Measurements from ENCODE around the gene TCEAL8.
"Not testable (repeated sequence)": the region's sequence is repeated elsewhere in the genome, so short reads cannot be mapped to it uniquely, and the experiment has no call there.

The TCEAL8 gene, protein sequence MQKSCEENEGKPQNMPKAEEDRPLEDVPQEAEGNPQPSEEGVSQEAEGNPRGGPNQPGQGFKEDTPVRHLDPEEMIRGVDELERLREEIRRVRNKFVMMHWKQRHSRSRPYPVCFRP

GRCh38 chrX:103254921-103255493, at the start of gene TCEAL8:
TCEAL8 (minus strand) TSS chrX:103255155; CDS start chrX:103253979, 1,176 bp downstream.
- peak; percentile 31 for DNase-seq (ENCODE audit: low read depth)

GRCh38 chrX:103304705-103305104, 49.8 kb upstream of the TCEAL8 start:
- no peak for DNase-seq (ENCODE audit: low read depth)

DNA sequence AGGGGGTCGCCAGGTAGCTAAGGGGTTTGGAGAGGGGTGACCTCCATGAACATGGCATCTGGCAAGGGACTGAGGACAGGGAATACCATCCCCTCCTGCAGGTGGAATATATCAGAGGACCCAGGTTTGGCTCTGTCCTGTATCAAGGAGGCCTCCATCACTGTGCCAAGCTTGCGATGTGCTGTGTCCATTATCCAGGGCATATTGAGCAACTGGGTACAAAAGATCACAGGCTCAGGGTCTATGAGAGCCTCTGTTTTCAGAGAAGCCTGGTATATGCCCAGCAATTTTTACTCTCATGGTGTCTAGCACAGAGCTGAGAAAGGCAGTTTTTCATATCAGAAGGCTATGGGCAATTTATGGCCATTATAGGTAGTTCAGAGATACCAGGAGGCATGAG, 38.2 kb upstream of the TCEAL8 start:
- no peak for DNase-seq (ENCODE audit: low read depth)

GRCh38 chrX:103279624-103280023, 24.7 kb upstream of the TCEAL8 start:
- no peak for DNase-seq (ENCODE audit: low read depth)

DNA sequence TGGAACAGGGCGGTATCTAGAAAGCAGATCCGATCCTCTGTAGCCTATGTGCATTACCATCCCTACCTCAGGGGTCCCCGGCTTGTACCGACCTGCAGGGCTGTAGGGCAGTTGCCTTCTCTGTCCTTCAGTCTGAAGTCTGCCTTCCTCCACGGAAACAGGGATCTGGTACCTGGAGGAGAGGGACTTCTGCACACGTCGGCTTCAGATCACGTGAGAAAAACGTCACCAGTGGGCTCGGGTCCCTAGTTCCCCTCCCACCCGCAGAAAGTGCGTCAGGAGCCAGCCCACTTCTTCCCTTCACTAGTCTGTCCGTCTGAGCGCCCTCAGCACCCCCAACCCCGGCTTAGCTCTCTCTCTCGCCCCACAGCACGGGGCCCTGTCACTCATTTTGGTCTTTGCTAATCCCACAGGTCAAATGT, 21.6 kb upstream of the TCEAL8 start, which contains the start of gene TCEAL5:
TCEAL5 (minus strand) TSS at position 170 of the 422 bp plus-strand sequence. CDS start 2,187 bp downstream, outside the sequence.
- DNase-seq (ENCODE audit: low read depth) = no peak

- DNase-seq (ENCODE audit: low read depth) = no peak
These were observed 21.1 kb upstream of the TCEAL8 start for GRCh38 chrX:103275947-103276567.

DNA sequence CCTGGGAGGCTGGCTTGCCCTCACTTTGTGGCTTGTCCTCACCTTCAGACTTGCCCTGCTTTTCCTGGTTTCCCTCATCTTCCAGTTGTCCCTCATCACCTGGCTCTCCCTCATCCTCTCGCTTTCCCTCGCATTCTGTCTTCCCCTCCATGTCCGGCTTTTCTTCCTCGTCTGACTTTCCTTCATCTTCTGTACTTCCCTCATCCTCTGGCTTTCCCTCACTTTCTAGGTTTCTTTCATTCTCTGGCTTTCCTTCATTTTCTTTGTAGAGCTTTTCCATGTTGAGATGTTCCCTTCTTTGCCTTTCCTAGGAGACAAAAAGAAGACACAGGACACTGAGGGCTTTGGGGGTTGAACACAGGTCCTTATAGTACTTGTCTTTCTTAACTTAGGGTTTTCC, 19.3 kb upstream of the TCEAL8 start:
- DNase-seq (ENCODE audit: low read depth) = no peak

DNA sequence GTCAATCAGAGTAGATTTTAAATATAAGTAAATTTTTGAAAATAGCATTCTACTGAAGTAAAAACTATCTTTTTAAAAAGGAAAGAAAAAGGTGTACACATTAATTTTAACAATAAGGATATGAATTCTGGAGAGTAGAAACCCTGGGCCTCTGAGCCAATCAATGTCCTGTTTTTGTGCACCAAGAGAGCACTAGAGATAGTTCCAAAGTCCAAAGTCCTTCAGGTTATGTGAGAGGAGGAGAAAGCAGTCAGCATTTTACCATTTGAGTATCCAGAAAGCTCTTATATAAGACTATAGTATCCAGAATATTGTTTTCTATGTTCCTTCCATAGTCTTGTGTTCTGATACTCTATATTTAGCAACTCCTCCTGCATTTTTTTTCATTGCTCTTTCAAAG, 3.3 kb upstream of the TCEAL8 start:
- DNase-seq (ENCODE audit: low read depth) = no peak

- no peak for DNase-seq (ENCODE audit: low read depth)
These were observed 1.7 kb upstream of the TCEAL8 start for GRCh38 chrX:103256651-103257050.

- no peak for DNase-seq (ENCODE audit: low read depth)
These were observed 657 bp downstream of the TCEAL8 start for GRCh38 chrX:103254171-103254824.

- DNase-seq (ENCODE audit: low read depth) = no peak
These were observed 1.3 kb downstream of the TCEAL8 start for GRCh38 chrX:103253608-103254007.

DNA sequence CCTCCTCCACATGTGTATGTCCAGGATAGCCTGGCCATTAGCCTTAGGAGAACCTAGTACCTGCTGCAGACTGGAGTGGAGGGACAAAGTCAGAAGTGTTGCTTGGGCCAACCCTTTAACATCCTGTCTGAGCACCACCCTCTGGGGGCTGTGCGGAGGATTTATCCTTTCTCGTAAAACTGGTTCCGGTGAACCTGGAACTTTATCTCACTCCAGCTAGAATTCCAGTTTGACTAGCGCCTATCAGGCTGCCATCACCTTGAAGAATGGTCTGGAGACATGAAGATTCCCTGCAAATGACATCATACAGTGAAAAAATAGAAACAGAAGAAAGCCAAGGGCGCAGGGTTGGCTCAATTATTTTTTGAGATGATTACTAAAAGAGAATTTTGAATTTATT, 4.0 kb downstream of the TCEAL8 start:
- DNase-seq (ENCODE audit: low read depth) = no peak

- DNase-seq (ENCODE audit: low read depth) = no peak
These were observed 5.2 kb downstream of the TCEAL8 start for GRCh38 chrX:103249805-103250204.

DNA sequence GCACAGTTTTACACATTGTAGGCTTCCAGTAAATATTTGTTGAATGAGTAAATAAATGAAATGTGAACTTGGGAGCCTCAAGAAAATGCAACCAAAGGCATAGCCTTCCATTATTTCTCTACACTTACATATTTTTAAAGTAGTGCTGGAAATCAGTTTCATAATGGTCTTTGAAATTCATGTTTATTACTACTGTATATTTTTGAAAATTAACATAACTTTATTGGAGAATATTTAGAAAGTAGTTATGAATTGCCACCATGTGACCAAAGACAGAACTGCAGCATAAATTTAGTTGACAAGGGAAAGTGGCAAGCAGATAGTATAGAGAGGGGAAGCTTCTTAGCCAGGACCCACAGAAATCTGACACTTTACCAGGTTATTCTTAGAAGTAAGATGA, 6.4 kb downstream of the TCEAL8 start:
- DNase-seq (ENCODE audit: low read depth) = no peak

DNA sequence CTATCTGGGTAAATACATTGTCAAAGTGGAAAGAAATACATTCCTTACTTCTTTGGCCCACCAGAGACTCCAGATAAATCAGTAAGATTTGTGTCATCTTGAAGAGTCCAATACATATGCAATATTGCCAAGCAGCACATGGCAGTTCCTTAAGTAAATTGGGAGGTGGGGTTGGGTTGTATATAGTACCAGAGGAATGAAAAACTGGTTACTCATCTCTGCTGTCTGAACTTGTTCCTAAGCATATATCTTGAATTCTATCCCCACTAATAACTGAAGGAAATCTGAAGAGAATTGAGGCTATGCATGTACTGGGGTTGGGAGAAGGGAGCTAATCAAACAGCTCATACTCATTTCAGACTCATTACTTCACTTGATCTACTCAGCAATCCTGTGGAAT, 14.8 kb downstream of the TCEAL8 start:
- DNase-seq (ENCODE audit: low read depth) = no peak

DNA sequence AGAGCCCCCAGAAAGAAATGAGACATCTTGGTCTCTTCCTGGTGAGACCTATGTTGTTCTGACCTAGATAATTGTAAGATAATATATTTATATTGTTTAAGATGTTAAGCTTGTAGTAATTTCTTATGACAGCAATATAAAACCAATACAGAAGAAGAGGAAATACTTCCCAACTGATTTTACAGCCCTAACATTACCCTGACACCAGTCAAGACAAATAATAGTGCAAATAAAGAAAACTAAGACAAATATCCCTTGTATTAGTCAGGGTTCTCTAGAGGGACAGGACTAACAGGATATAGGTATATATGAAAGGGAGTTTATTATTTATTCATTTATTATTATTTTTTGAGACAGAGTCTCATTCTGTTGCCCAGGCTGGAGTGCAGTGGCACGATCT, 18.7 kb downstream of the TCEAL8 start:
- DNase-seq (ENCODE audit: low read depth) = no peak

DNA sequence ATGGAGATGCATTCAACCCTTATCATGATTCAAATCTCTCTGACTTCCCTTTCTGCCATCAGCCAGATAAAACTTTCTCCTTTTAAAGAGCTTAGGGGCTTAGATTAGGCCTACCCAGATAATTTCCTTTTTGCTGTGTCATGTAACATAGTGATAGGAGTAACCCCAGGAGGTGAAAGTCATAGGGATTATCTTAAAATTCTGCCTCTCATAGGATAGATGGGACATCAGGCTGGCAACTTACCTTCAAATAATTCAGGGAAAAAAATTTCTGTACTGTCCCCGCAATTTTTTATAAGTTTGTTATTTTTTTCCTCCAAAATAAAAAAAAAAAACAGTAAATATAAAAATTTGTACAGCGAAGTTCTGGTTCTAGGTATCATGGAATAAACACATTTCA, 19.3 kb downstream of the TCEAL8 start:
- DNase-seq (ENCODE audit: low read depth) = not testable (repeated sequence)

DNA sequence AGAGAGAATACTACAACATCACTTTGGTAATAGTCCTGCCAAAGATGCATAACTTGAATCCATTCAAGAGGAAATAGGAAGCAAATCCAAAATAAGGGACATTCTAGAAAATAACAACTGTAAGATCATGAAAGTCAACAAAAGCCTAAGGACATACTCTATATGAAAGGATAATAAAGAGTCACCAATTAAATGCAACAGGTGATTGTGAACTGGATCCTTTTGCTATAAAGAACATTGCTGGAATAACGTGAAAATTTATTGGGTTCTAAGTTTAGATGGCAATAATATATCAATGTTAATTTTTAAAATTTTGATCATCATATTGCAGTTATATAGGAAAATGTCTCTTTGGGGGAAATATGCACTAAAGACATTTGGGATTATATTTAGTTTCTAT, 20.1 kb downstream of the TCEAL8 start:
- no peak for DNase-seq (ENCODE audit: low read depth)

- DNase-seq (ENCODE audit: low read depth) = no peak
These were observed 21.7 kb downstream of the TCEAL8 start for GRCh38 chrX:103233263-103233662.

- DNase-seq (ENCODE audit: low read depth) = not testable (repeated sequence)
These were observed 29.0 kb downstream of the TCEAL8 start for GRCh38 chrX:103225918-103226317.

DNA sequence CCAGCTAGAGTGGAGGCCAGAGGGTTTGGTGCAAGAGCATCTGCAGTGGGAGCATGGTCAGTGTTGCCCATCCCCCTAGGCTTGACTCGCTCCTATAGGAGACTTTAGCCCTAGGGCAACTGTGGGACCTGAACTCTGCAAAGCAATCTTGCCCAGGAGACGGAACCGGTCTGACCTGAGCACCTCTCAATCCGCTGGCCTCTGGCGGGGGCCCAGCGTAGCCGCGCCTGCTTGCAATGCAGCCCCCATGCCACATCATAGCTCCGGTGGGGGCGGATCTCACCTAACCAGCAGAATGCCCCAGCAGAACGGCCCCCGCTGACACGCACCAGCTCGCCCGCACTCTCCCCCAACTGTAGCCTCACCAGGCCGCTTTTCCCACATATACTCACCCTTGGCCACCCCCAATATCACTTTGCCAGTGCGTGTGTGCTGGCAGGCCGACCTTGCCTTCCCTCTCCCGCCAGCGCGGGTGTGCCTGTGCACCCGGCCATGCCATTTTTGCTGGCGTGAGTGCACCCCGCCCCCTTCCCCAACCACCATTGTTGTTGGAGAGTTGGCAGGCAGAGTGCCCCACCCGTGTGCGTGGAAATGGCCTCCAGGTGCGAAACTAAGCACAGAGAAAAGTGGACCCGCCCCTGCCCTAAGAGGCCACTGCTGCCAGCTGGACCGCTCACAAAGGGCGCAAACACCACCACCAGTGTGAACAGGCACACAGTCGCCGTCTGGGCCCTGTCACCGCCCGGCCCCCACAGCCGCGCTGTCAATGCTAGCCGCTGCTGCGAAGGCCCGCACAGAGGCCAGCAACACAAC, 34.2 kb downstream of the TCEAL8 start:
- no peak for DNase-seq (ENCODE audit: low read depth)

GRCh38 chrX:103215425-103215991, 39.4 kb downstream of the TCEAL8 start:
- no peak for DNase-seq (ENCODE audit: low read depth)
